HG02571 (cell line): Measurements from ENCODE around the gene C19orf53.

Source experiments
- ATAC-seq: cut with Tn5 transposase; IDR thresholded peaks from one replicate; pipeline ENCODE4 v1.9.1; 2021; ENCODE audit warnings: mild to moderate bottlenecking, moderate library complexity; ENCODE audit not compliant: unreplicated experiment

Gene C19orf53

DNA sequence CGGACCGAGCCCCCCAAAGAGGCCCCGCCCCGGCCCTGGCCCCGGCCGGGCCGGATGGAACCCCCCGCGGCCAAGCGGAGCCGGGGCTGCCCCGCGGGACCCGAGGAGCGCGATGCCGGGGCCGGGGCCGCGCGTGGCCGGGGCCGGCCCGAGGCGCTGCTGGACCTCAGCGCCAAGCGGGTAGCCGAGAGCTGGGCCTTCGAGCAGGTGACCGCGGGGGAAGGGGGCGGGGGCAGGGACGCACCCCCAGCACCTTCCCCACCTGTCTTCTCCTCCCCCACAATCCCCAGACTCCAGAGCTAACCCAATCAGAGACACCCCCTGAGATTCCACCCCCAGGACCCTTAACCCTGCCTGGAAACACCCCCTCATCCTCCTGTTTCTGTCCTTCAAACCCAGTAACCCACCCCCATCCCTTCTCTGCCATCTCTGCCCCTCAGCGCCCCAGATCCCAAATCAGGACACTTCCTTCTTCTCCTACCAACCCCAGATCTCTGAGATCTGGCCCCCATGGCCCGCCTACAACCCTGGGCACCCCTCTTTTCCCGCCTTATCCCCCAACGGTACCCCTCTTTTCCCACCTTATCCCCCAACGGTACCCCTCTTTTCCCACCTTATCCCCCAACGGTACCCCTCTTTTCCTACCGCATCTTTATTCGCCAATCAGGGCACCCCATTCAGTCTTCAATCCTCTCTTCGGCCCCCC lies 21.5 kb downstream of the C19orf53 start:
- peak; percentile 26 for ATAC-seq

DNA sequence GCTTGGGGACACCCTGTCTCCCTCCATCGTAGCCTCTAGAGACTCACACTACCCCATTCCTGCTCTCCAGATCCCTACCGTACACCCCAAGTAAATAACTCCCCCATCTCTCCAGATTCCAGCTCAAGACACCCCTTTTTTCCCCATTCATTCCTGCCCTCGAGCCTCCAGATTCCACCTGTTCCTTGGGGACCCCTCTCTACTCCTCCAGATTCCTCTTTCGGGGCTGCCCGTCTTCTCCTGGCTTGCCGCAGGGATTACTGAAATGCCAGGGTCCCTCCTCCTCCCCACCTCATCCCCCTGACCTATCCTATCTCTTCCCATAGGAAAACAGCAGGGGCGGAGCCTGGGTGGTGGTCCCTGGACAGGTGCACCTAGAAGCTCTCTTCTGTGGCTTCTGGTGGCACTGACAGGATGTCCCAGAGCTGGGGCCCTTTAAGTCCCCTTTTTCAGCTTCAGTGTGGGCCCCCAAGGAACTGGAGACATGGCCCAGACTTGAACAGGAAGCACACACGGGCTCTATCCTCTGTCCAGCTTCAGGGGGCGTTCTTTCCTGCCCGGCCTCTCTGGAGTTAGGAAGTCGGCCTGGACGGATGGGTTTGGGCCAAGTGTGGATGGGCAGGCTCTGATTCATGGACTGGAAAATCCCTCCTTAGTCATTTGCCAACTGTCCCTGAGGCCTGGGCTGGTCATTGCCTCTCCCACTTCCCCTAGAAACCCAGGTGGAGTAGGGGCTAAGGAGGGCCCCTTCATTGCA lies 22.2 kb downstream of the C19orf53 start:
- no peak for ATAC-seq

DNA sequence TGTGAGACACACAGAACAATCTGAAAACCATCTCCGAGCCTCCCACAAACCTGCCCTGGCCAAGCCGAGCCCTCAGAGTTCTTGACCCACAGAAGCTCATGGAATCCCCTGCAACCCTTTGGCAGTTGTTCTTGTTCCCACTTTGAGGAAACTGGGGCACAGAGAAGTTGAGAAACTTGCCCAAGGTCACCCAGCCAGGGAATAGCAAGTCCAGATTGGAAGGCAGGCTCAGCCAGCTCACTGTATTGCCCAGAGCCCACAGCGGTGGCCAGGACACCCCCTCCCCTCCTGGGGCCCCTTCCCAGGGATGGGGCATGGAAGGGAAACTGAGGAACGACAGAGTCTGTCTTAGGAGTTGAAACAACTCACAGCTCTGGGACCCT lies 22.8 kb downstream of the C19orf53 start:
- ATAC-seq, result no peak

DNA sequence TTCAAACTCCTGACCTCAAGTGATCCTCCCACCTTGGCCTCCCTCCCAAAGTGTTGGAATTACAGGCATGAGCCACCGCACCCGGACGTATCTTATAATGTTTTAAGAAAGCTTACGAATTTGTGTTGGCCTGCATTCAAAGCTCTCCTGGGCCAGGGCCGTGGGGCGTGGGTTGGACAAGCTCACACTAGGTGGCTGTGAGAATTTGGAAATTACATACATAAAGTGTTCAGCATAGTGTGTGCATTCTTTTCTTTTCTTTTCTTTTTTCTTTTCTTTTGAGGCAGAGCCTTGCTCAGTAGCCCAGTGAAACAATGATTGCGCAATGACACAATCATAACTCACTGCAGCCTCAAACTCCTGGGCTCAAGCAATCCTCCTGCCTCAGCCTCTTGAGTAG lies 23.6 kb downstream of the C19orf53 start:
- ATAC-seq, result no peak

DNA sequence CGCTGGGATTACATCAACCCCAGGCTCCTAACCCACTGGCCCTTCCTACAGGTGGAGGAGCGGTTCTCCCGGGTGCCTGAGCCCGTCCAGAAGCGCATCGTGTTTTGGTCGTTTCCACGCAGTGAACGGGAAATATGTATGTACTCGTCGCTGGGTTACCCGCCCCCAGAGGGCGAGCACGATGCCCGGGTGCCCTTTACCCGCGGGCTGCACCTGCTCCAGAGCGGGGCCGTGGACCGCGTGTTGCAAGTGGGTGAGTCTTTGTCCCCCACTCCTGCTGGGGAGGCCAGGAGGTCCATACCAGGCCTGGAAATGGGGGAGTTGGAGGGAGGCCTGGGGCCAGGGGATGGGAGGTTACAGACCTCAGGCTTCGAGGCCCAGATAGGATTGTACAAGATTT lies 25.4 kb downstream of the C19orf53 start:
- no peak for ATAC-seq

DNA sequence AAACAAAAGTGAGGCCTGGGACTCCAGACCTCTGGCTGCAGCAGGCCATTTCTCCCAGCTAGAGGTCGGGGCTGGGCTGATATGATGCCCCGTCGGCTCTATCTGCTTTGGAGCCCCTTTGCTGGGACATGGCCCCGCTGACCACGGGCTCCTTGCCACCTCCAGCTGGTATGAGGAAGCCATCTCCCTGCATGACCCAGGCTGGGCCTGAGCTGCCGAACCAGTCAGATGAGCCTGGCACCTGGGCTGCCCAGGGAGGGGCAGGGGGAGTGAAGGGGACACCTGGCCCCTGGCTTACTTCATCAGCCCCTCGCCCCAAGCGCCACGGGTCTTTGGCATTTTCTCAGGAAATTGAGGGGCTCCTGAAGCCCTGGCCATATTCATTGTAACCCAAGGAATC lies 28.8 kb downstream of the C19orf53 start:
- no peak for ATAC-seq

DNA sequence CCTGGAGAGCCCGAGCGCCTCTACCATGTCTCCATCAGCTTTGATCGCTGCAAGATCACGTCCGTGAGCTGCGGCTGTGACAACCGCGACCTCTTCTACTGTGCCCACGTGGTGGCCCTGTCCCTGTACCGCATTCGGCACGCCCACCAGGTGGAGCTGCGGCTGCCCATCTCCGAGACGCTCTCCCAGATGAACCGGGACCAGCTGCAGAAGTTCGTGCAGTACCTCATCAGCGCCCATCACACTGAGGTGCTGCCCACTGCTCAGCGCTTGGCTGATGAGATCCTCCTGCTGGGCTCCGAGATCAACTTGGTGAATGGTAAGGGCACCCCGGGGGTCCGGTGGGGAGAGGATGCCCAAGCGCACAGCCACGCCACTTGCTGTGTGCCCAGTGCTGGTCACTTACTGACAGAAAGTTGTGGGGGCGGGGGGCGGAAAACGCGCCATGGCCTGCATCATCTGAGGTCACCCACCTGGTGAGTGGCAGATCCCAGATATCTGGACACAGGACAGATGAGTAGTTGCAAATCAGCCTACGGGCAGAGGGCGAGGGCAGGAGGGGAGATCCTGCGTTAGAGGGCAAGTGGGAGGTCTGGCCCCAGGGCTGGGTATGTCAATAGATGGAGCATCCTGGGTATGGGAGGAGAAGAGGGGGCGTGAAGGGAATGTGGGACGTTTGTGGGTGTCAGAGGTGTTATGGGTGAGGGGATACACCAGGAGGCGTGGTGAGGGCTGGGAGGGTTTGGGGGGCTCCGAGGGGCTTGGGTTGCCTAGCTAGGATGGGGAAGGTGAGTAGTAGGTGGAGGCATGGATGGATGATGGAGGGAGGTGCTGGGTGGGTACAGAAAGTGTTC lies 30.8 kb downstream of the C19orf53 start:
- no peak for ATAC-seq

DNA sequence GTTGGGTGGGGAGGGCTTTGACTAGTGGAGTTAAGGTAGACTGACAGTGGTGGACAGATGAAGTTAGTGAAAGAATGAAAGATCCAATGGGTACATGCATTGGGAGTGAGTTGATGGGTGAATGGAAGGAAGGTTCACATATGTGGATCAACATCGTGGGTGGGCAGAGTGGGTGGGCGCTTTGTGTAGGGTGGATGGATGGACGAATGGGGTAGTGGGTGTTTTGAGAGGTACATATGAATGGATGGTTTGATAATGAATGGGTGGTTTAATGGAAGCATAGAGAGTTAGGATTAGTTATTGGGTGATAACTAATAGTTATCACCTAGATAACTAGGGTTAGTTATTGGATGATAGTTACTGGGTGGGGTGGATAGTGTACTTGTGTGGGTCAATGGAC lies 32.5 kb downstream of the C19orf53 start:
- no peak for ATAC-seq

DNA sequence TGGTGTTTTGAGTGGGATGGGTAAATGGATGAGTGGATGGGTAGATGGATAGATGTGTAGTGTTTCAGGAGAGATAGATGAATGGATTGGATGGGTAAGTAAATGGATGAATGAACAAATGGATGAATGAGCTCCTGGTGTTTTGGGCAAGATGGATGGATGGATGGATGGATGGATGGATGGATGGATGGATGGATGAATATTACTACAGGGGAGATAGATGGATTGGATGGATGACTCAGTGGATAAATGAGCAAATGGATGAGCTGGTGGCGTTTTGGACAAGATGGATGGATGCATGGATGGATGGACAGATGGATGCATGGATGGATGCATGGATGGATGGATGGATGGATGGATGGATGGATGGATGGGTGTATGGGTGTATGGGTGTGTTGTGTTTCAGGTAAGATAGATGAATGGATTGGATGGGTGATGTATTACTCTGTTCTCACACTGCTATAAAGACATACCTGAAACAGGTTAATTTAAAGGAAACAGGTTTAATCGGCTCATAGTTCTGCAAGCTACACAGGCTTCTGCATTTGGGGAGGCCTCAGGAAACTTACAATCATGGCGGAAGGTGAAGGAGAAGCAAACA lies 33.3 kb downstream of the C19orf53 start:
- no peak for ATAC-seq

DNA sequence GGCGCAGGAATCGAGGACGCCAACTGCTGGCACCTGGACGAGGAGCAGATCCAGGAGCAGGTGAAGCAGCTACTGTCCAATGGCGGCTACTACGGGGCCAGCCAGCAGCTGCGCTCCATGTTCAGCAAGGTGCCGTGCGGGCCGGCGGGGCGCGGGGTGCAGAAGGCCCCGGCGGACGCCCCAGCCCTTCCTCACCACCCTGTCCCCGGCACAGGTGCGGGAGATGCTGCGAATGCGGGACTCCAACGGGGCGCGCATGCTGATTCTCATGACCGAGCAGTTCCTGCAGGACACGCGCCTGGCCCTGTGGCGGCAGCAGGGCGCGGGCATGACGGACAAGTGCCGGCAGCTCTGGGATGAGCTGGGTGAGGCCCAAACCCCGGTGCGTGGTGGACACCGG lies 34.6 kb downstream of the C19orf53 start:
- ATAC-seq, result no peak

DNA sequence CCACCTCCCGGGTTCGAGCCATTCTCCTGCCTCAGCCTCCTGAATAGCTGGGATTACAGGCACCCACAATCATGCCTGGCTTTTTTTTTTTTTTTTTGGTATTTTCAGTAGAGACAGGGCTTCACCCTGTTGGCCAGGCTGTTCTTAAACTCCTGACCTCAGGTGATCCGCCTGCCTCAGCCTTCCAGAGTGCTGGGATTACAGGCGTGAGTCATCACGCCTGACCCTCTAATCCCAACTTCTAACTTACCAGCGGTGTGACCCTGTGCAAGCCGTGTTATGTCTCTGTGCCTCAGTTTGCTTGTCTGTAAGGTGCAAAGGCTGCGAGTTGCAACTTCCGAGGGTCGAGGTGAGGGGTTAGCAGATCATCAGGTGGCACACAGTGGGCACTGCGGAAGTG lies 38.3 kb downstream of the C19orf53 start:
- no peak for ATAC-seq

DNA sequence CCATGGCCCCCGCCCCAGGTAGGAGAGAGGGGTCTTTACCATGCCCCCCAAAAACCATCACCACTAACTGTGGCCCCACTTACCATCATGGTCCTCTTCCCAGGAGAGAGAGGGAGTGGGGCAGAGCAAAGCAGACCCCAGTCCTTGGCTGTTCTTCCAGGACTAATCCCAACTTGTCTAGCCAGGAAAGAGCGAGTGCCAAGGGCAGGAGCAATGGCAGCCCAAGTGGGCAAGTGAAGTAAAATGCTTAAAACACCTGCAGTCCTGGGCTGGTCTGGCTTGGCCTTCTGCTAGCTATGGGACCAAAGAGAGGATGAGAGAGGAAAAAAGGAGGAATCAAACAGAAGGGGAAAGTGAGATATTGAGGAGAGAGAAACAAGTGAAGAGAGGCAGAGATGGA lies 38.9 kb downstream of the C19orf53 start:
- no peak for ATAC-seq

DNA sequence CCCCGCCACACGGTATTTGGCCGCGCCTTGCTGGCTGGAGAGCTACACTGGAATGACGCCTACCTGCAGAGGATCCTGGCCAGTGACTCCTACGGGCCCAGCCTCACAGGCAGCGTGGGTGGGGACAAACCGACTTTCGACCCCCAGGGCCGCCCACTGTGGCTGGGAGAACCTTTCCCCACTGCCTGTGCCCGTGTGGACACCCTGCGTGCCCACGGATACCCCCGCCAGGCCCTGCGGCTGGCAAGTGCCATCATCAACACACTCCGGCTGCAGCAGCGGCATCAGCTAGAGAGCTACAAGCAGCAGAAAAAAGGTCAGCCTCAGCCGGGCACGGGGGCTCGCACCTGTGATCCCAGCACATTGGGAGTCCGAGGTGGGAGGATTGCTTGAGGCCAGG lies 40.3 kb downstream of the C19orf53 start:
- no peak for ATAC-seq

DNA sequence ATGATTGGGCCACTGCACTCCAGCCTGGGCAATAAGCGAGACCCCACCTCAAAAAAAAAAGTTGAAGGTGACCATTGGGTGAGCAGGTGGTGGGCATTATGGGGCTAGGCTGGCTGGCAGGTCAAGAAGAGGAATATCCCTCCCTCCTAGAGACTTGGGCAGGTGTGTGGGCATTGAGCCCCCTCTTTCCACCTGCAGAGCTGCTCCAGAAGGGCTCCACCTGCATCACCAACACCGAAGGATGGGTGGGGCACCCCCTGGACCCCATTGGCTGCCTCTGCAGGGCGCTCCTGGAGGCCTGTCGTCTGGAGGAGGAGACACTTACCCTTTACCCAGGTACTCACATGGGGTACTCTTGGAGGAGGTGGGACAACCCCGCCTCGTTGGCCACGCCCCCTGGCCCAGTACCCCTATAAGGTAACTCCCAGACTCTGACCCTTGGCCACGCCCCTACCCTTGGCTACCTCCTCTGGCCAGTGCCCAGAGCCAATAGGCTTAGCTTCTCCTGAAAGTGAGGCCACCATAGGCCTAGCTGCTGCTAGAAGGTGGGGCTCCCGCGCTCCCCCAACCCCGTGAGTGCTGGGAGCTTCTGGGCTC lies 42.9 kb downstream of the C19orf53 start:
- ATAC-seq, result no peak

DNA sequence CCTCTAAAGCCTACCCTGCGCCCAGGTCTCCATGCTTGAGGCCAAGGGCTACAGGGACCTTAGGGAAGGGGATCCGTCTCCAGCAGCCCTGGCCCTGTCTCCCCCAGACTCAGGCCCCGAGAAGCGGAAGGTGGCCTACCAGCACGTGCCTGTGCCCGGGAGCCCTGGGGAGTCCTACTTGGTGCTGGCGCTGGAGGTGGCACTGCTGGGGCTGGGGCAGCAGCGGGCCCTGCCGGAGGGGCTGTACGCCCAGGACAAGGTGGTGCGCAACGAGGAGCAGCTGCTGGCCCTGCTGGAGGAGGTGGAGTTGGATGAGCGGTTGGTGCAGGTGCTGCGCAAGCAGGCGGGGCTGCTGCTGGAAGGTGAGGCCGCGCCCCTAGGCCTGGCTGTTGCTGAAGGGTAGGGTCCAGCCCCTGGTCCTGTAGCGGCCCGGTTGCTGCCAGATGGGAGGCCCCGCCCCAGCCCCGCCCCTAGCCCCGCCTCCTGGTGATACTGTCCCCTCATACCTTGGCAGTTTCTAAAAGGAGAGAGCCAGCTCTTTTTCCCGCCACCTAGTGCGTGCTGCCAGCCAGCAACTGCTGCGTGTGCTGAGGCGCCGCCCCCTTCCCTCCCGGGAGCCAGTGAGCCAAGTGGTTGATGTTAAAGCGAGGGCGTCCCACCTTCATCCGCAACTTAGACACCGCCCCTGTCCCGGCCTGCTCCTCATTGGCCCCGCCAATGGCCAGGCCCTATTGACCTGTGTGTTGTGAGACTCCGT lies 43.5 kb downstream of the C19orf53 start:
- ATAC-seq, result no peak

DNA sequence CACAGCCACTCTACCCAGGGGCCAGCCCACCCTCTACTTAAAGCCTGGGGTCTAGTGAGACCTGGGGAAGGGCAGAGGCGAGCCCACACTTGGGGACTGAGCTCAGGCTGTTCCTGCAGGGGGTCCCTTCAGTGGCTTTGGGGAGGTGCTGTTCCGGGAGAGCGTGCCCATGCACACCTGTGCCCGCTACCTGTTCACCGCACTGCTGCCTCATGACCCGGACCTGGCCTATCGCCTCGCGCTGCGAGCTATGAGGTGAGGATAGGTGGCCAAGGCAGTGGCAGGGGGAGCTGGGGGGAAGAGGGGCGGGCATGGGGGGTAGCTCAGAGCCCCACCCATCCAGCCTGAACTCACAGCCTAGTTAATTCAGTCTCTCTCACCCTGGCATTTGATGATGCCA lies 45.0 kb downstream of the C19orf53 start:
- no peak for ATAC-seq

DNA sequence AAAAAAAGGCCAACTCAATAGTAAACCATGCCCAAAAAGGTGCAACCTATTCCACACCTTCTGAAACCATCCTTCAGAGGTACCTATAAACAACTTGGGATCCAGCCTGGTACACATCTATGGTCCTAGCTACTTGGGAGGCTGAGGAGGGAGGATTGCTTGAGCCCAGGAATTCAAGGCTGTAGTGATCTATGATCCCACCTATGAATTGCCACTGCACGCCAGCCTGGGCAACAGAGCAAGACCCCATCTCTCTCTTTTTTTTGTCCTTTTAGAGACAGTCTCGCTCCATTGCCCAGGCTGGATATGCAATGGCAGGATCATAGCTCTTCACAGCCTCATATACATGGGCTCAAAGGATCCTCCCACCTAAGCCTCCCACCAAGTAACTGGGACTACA lies 47.0 kb downstream of the C19orf53 start:
- no peak for ATAC-seq

DNA sequence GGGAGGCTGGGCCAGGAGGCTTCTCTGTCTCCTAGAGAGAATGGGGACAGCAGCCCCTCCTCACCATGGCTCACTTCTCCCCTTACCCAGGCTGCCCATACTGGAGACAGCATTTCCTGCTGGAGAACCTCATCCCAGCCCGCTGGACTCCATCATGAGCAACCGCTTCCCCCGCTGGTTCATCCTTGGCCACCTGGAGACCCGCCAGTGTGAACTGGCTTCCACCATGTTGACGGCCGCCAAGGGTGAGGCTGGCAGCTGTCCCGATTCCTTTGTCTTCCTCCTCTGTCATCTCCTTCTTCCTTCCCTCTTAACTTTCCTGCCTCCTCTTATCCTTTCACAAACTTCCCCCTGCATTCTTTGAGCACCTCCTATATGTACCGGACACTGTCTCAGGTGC lies 49.0 kb downstream of the C19orf53 start:
- no peak for ATAC-seq

DNA sequence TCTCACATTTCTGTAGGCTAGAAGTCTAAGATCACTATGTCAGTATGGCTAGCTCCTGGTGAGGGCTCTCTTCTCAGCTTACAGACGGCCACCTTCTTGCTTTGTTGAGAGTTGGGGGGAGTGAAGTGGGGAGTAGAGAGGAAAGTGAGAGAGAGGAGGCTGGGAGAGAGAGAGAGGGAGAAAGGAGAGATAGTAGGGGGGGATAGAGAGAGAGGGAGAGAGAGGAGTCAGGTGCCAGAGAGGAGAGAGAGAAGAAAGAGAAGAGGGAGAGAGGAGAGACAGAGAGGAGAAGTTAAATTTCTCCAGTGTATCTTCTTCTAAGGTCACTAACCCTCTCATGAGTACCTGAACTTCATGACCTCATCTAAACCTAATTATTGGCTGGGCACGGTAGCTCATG lies 49.6 kb downstream of the C19orf53 start:
- no peak for ATAC-seq

DNA sequence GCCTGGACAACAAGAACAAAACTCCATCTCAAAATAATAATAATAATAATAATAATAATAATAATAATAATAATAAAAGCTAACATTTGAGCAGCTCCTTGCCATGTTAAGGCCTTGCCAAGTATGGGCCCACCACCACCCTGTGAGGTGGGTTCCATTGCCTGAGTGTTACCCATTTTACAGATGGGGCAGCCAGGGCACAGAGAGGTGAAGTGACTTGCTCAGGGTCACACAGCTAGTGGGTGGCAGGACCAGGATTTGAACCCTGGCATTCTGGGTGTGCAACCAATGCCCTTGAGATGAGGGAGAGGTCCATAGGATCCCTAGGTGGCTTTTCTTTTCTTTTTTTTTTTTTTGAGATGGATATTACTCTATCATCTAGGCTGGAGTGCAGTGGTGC lies 50.4 kb downstream of the C19orf53 start:
- no peak for ATAC-seq
